HCT116 (cell line): ENCODE data around the gene SLC35F1. TPM values are rescaled to one million over a fixed set of nuclear protein-coding genes. Genes with fewer than 3 reads are reported as not detected.

Source experiments
- ATAC-seq: fragments of 200-7000 bp; cut with Tn5 transposase; 2 replicates; pipeline ENCODE4 v1.9.1; 2020; ENCODE audit warnings: mild to moderate bottlenecking, moderate library complexity
- BruUV-seq: library from RNA; stranded (reverse); fragments of 400-500 nt; replicated peaks from 2 replicates; lab custom pipeline; 2021; lab: Mats Ljungman, UMichigan
- CTCF ChIA-PET: fragments of 300-600 bp; sonication (Branson Sonifier 250); formaldehyde crosslinking; loops from one replicate; lab custom pipeline; 2021; ENCODE audit warnings: antibody characterized with exemption; lab: Charles Lee
- POLR2A ChIA-PET: fragments of 300-600, 350-600 bp; sonication (Branson Sonifier 250); formaldehyde crosslinking; loops from one replicate; lab custom pipeline; 2021; ENCODE audit warnings: antibody characterized with exemption; lab: Charles Lee
- RAD21 ChIA-PET, 2 experiments: fragments of 300-600 bp; sonication (Branson Sonifier 250); formaldehyde crosslinking; loops; one replicate each; lab custom pipeline; 2023; ENCODE audit warnings: low total read pairs in 2 of 2; ENCODE audit not compliant: uncharacterized antibody in 2 of 2, unreplicated experiment in 2 of 2, low non-redundant PET in 1 of 2; lab: Charles Lee
- DNase-seq: peaks from one replicate; pipeline ENCODE4 v3.0.0-alpha.2; 2010; ENCODE audit warnings: low read depth, low spot score
- H2AFZ ChIP-seq: fragments of 200-600 bp; shearing (Covaris generic), sonication (generic); 2 replicates; pipeline ENCODE4 v1.6.1; 2017; ENCODE audit warnings: low read depth, mixed run types, mixed read lengths, antibody characterized with exemption, low read length; ENCODE audit not compliant: poor library complexity, severe bottlenecking
- H3K27ac ChIP-seq: 2 replicates; pipeline ENCODE4 v1.5.1; 2012; ENCODE audit warnings: low read depth, low read length
- H3K27me3 ChIP-seq: fragments of 200-600 bp; sonication (generic); 2 replicates; pipeline ENCODE4 v1.6.1; 2016; ENCODE audit warnings: mixed run types, low read length, mixed read lengths; ENCODE audit not compliant: insufficient read depth
- H3K36me3 ChIP-seq, 2 experiments: fragments of 200-500 bp in 1 of 2; fragments of 200-600 bp in 1 of 2; sonication (Bioruptor generic) in 1 of 2; sonication (generic) in 1 of 2; 2 replicates each; pipeline versions ENCODE4 v1.5.1 to v1.6.1; 2014 to 2016; ENCODE audit warnings: low read length in 2 of 2, inconsistent platforms in 1 of 2, mixed read lengths in 1 of 2, mixed run types in 1 of 2; ENCODE audit not compliant: insufficient read depth in 2 of 2, control insufficient read depth in 1 of 2
- H3K4me1 ChIP-seq, 2 experiments: fragments of 200-600 bp in 1 of 2; sonication (generic) in 1 of 2; 2 replicates each; pipeline versions ENCODE4 v1.5.1 to v1.6.1; 2012 to 2017; ENCODE audit warnings: low read length in 2 of 2, inconsistent platforms in 1 of 2, mild to moderate bottlenecking in 1 of 2, mixed read lengths in 1 of 2, mixed run types in 1 of 2, moderate library complexity in 1 of 2; ENCODE audit not compliant: insufficient read depth in 2 of 2, control insufficient read depth in 1 of 2
- H3K4me2 ChIP-seq: fragments of 200-600 bp; sonication (generic); 2 replicates; pipeline ENCODE4 v1.6.1; 2017; ENCODE audit warnings: mixed run types, low read length, mixed read lengths
- H3K4me3 ChIP-seq, 2 experiments: fragments of 200-600 bp in 1 of 2; sonication (generic) in 1 of 2; replicated peaks in 1 of 2; 2 replicates each; pipeline ENCODE4 v1.5.1; 2011 to 2016; ENCODE audit warnings: low read length in 2 of 2, control low read depth in 1 of 2, low read depth in 1 of 2, mild to moderate bottlenecking in 1 of 2, mixed read lengths in 1 of 2, mixed run types in 1 of 2
- H3K79me2 ChIP-seq: fragments of 200-600 bp; sonication (generic); 2 replicates; pipeline ENCODE4 v1.6.1; 2017; ENCODE audit warnings: mild to moderate bottlenecking, mixed run types, low read length, moderate library complexity, mixed read lengths; ENCODE audit not compliant: insufficient read depth
- H3K9ac ChIP-seq: fragments of 200-600 bp; sonication (generic); 2 replicates; pipeline ENCODE4 v1.6.1; 2016; ENCODE audit warnings: low read length, mixed read lengths
- H3K9me2 ChIP-seq: fragments of 200-600 bp; sonication (generic), shearing (Covaris generic); 2 replicates; pipeline ENCODE4 v1.6.1; 2017; ENCODE audit warnings: mixed run types, mild to moderate bottlenecking, moderate library complexity; ENCODE audit not compliant: insufficient read depth
- H3K9me3 ChIP-seq, 2 experiments: fragments of 200-500 bp in 1 of 2; fragments of 200-600 bp in 1 of 2; sonication (Bioruptor generic) in 1 of 2; sonication (generic) in 1 of 2; 2 replicates each; pipeline ENCODE4 v1.6.1; 2014 to 2017; ENCODE audit warnings: low read length in 2 of 2, mixed read lengths in 2 of 2, inconsistent platforms in 1 of 2, low read depth in 1 of 2, mild to moderate bottlenecking in 1 of 2, mixed run types in 1 of 2, moderate library complexity in 1 of 2; ENCODE audit not compliant: control insufficient read depth in 1 of 2, insufficient read depth in 1 of 2
- H4K20me1 ChIP-seq: fragments of 200-600 bp; sonication (generic), shearing (Covaris generic); 2 replicates; pipeline ENCODE4 v1.6.1; 2017; ENCODE audit warnings: mixed run types, mild to moderate bottlenecking, moderate library complexity; ENCODE audit not compliant: insufficient read depth
- ATF3 ChIP-seq: IDR thresholded peaks from 2 replicates; pipeline ENCODE4 v1.6.1; 2012
- CTCF ChIP-seq, 3 experiments: fragments of 200-600 bp in 1 of 3; sonication (generic) in 1 of 3; IDR thresholded peaks in 2 of 3; conservative IDR thresholded peaks in 1 of 3; 2 replicates each; pipeline ENCODE4 v1.5.1; 2012 to 2017; ENCODE audit warnings: low read depth in 2 of 3, low read length in 2 of 3, antibody characterized with exemption in 1 of 3, borderline replicate concordance in 1 of 3, control low read depth in 1 of 3, mild to moderate bottlenecking in 1 of 3, mixed read lengths in 1 of 3, mixed run types in 1 of 3, moderate library complexity in 1 of 3; ENCODE audit not compliant: insufficient read depth in 1 of 3
- EZH2phosphoT487 ChIP-seq: fragments of 200-600 bp; IDR thresholded peaks from 2 replicates; pipeline ENCODE4 v1.6.1; 2018; ENCODE audit warnings: antibody characterized with exemption, borderline replicate concordance
- ZBTB33 ChIP-seq: IDR thresholded peaks from 2 replicates; pipeline ENCODE4 v1.6.1; 2011; ENCODE audit warnings: mild to moderate bottlenecking, low read length, moderate library complexity; ENCODE audit not compliant: insufficient replicate concordance; ENCODE audit errors: extremely low read depth
- intact Hi-C: fragments of 100-400 bp; cut with micrococcal nuclease; formaldehyde crosslinking; loops from 2 replicates; pipeline ENCODE4 v1.10.0; 2022
- total RNA-seq: library from RNA; stranded (reverse); gene quantifications from one replicate; pipeline ENCODE4 v1.2.1, GENCODE V29; 2021; ENCODE audit not compliant: unreplicated experiment

SLC35F1 gene
- total RNA-seq, 1 experiment from 2014 or later: 0.07 TPM

DNA sequence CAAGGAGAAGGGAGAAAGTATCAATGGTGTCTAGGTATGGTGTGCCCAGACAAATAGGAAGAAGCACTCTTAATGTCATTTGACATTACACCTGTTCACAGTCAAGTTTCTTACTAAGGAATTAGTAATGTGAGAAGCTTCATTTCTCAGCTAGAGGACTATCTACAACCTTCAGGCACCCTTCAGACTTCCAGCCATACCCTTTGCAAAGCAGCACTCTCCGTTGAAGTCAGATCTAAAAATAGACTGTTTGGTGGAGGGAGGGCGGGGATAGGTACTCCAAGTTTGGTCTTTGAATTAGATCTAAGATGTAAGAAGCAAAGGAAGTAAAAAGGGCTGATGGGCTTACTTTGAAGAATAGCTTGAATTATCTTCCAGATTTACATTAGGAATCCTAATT lies 311.1 kb downstream of the SLC35F1 start:
- no TSS peak for BruUV-seq
- no peaks in the 10 kb centered on the region for H3K9me2 ChIP-seq
- ATAC-seq (no peak), DNase-seq (no peak)
- H3K9me3 ChIP-seq: no peaks in the 10 kb centered on the region
- TF ChIP-seq ZBTB33 (no peak), CTCF (IDR thresholded peaks at IDR 0.05 in 2 of 3, conservative IDR thresholded peaks at IDR 0.05 in 1 of 3; ENCODE audit: borderline replicate concordance in 1 of 3, insufficient read depth in 1 of 3, low read depth in 2 of 3, low read length in 2 of 3) (no peak), ATF3 (no peak), EZH2phosphoT487 (no peak)
- no peaks in the 10 kb centered on the region for H3K36me3 ChIP-seq
- H3K9ac ChIP-seq: no peak overlapping the region
- no peak overlapping the region for H2AFZ ChIP-seq
- CTCF ChIA-PET: no interaction called here
- H4K20me1 ChIP-seq: no peaks in the 10 kb centered on the region
- H3K4me3 ChIP-seq: no peak overlapping the region
- intact Hi-C loops: no loop called here
- H3K27ac ChIP-seq: no peak overlapping the region
- POLR2A ChIA-PET: no interaction called here
- no peaks in the 10 kb centered on the region for H3K79me2 ChIP-seq
- H3K4me2 ChIP-seq: no peak overlapping the region
- H3K4me1 ChIP-seq: no peaks in the 10 kb centered on the region
- no peaks in the 10 kb centered on the region for H3K27me3 ChIP-seq
- RAD21 ChIA-PET: no interaction called here
